Measurements from ENCODE around the gene RNF113A. TPM values are rescaled to one million over a fixed set of nuclear protein-coding genes. Genes with fewer than 3 reads are reported as not detected.

RNF113A gene
- polyA plus RNA-seq, 3 donors, result 20.4 to 21.6 (median 21.5) TPM

DNA sequence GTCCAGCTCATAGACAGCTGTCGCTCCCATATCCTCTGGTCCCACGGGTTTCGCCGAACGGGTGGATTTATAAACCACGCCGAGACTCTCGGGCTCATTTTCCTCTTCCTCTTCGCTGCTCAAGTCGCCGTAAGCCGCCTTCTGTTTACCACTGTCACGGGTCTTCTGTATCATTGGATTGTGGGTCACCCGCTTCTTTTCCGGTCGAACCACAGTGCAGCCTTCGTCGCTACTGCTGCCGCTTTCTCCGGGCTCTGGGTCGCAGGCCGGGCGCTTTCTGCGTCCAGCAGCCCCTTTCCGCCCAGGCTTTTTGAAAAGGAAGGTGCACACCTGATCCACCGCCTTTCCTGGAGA is 311 bp downstream of the RNF113A start:
- H3K27ac ChIP-seq (ENCODE audit: low read depth in 1 of 2, low read length in 2 of 2), result peak overlapping the region; percentile 93 to 96
- H3K4me3 Mint-ChIP-seq, result peak overlapping the region; percentile 90 to 99
- no peaks in the 10 kb centered on the region for H3K9me3 ChIP-seq (replicated peaks in 1 of 2; ENCODE audit: control insufficient read depth in 1 of 2, insufficient read depth in 1 of 2, low read length in 2 of 2)
- H3K27ac Mint-ChIP-seq, result peak overlapping the region; percentile 94 to 99 (median 97)
- H3K79me2 ChIP-seq (ENCODE audit: insufficient read depth, low read length), result peaks cover 52% of the 10 kb centered on the region
- H3K9me3 Mint-ChIP-seq, result peaks cover 0 to 11% (median 0%) of the 10 kb centered on the region in 7 donors
- H3K4me1 ChIP-seq (ENCODE audit: control insufficient read depth in 1 of 2, insufficient read depth in 2 of 2, low read length in 2 of 2), result peaks cover 11 to 21% of the 10 kb centered on the region in 2 donors
- H4K20me1 ChIP-seq (ENCODE audit: insufficient read depth, low read length), result no peaks in the 10 kb centered on the region
- H3K4me2 ChIP-seq (replicated peaks; ENCODE audit: extremely low read depth, low read length, poor library complexity, severe bottlenecking), result peak overlapping the region; percentile 82
- peaks cover 21% of the 10 kb centered on the region for H3K4me1 Mint-ChIP-seq
- peak overlapping the region; percentile 84 to 94 (median 87) for H3K4me3 ChIP-seq (replicated peaks in 1 of 3; ENCODE audit: low read depth in 2 of 3, low read length in 3 of 3)
- H3K36me3 ChIP-seq (replicated peaks in 1 of 2; ENCODE audit: control insufficient read depth in 1 of 2, insufficient read depth in 2 of 2, low read length in 2 of 2), result peaks cover 13 to 15% of the 10 kb centered on the region in 2 donors
- peak; percentile 9 to 60 (median 51) for DNase-seq
- H3K27me3 ChIP-seq (ENCODE audit: control insufficient read depth in 2 of 2, insufficient read depth in 2 of 2, low read length in 2 of 2), result no peaks in the 10 kb centered on the region
- TF ChIP-seq, protein P1, sequence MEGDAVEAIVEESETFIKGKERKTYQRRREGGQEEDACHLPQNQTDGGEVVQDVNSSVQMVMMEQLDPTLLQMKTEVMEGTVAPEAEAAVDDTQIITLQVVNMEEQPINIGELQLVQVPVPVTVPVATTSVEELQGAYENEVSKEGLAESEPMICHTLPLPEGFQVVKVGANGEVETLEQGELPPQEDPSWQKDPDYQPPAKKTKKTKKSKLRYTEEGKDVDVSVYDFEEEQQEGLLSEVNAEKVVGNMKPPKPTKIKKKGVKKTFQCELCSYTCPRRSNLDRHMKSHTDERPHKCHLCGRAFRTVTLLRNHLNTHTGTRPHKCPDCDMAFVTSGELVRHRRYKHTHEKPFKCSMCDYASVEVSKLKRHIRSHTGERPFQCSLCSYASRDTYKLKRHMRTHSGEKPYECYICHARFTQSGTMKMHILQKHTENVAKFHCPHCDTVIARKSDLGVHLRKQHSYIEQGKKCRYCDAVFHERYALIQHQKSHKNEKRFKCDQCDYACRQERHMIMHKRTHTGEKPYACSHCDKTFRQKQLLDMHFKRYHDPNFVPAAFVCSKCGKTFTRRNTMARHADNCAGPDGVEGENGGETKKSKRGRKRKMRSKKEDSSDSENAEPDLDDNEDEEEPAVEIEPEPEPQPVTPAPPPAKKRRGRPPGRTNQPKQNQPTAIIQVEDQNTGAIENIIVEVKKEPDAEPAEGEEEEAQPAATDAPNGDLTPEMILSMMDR (IDR thresholded peaks at IDR 0.05), result no peak
- H3K36me3 Mint-ChIP-seq, result peaks cover 4 to 6% of the 10 kb centered on the region in 2 donors
- peak overlapping the region; percentile 80 for H3K9ac ChIP-seq (ENCODE audit: insufficient read depth, low read length, poor library complexity, severe bottlenecking)
- H2AFZ ChIP-seq (ENCODE audit: insufficient read depth, low read depth, low read length, poor library complexity, severe bottlenecking), result peak overlapping the region; percentile 77
- intact Hi-C loops (cut with micrococcal nuclease), result loop anchor here in 1 of 2 donors (10.0 kb wide), 1 partner anchor 76 kb away; the partner anchor contains the start of gene RPL39
- WGBS (ENCODE audit: insufficient coverage), result 0% methylated on average over 16 of the region's 26 CpGs
- peaks cover 0 to 16% (median 0%) of the 10 kb centered on the region in 3 donors for H3K27me3 Mint-ChIP-seq (ENCODE audit: low read depth in 3 of 3)

DNA sequence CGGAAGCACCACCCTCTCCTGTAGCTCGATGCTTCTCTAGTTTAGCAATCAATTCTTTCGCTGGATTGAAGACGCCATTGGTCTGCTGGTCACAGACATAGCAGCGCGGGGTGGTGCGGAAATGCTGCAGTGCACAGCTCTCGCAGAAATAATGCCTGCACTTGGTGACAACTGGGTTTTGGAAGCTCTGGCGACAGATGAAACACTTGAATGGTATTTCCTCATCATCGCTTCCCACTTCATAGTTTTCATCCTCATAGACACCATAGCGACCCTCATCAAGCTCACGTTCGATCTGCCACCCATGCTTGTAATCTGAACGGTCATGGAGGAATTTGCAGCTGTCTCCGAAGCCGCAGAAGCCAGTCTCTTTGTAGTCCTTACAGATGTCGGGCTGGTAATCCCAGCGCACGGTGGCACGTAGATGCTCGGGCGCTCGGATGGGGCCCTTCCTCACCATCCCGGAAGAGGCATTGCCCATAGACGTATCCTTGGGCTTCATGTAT is 854 bp downstream of the RNF113A start:
- Histone ChIP-seq H3K36me3 (replicated peaks in 1 of 2; ENCODE audit: control insufficient read depth in 1 of 2, insufficient read depth in 2 of 2, low read length in 2 of 2) (peaks cover 9 to 10% of the 10 kb centered on the region in 2 donors), H3K27me3 (ENCODE audit: control insufficient read depth in 2 of 2, insufficient read depth in 2 of 2, low read length in 2 of 2) (no peaks in the 10 kb centered on the region), H3K4me2 (replicated peaks; ENCODE audit: extremely low read depth, low read length, poor library complexity, severe bottlenecking) (peak overlapping the region; percentile 82), H3K79me2 (ENCODE audit: insufficient read depth, low read length) (peaks cover 50% of the 10 kb centered on the region), H3K9ac (ENCODE audit: insufficient read depth, low read length, poor library complexity, severe bottlenecking) (peak overlapping the region; percentile 80), H3K9me3 (replicated peaks in 1 of 2; ENCODE audit: control insufficient read depth in 1 of 2, insufficient read depth in 1 of 2, low read length in 2 of 2) (no peaks in the 10 kb centered on the region), H3K4me1 (ENCODE audit: control insufficient read depth in 1 of 2, insufficient read depth in 2 of 2, low read length in 2 of 2) (peaks cover 11 to 21% of the 10 kb centered on the region in 2 donors), H2AFZ (ENCODE audit: insufficient read depth, low read depth, low read length, poor library complexity, severe bottlenecking) (peak overlapping the region; percentile 77), H3K27ac (ENCODE audit: low read depth in 1 of 2, low read length in 2 of 2) (peak overlapping the region; percentile 93 to 96), H4K20me1 (ENCODE audit: insufficient read depth, low read length) (no peaks in the 10 kb centered on the region), H3K4me3 (replicated peaks in 1 of 3; ENCODE audit: low read depth in 2 of 3, low read length in 3 of 3) (peak overlapping the region; percentile 84 to 94 (median 87))
- H3K36me3 Mint-ChIP-seq, result peaks cover 0 to under 1% of the 10 kb centered on the region in 2 donors
- WGBS (ENCODE audit: insufficient coverage), result 0% methylated on average over 8 of the region's 25 CpGs
- intact Hi-C loops (cut with micrococcal nuclease), result loop anchor here in 1 of 2 donors (10.0 kb wide), 1 partner anchor 76 kb away; the partner anchor contains the start of gene RPL39
- peaks cover 21% of the 10 kb centered on the region for H3K4me1 Mint-ChIP-seq
- peaks cover 0 to 16% (median 0%) of the 10 kb centered on the region in 3 donors for H3K27me3 Mint-ChIP-seq (ENCODE audit: low read depth in 3 of 3)
- H3K9me3 Mint-ChIP-seq, result peaks cover 0 to 11% (median 0%) of the 10 kb centered on the region in 7 donors
- TF ChIP-seq, protein P1 (IDR thresholded peaks at IDR 0.05), result no peak
- H3K27ac Mint-ChIP-seq, result peak overlapping the region; percentile 94 to 99 (median 97)
- peak overlapping the region; percentile 90 to 99 for H3K4me3 Mint-ChIP-seq
- peak; percentile 20 to 36 (median 26) for DNase-seq

Measured in CD14-positive monocyte (primary cell).